Osteocyte (in vitro differentiated cells): Measurements from ENCODE around the gene RAP1GAP2. TPM values are rescaled to one million over a fixed set of nuclear protein-coding genes. Genes with fewer than 3 reads are reported as not detected.

Source experiments
- DNase-seq: peaks from one replicate; pipeline ENCODE4 v3.0.0; 2021; ENCODE audit warnings: mixed read lengths; ENCODE audit not compliant: unreplicated experiment; ENCODE audit errors: extremely low spot score
- H3K27ac Mint-ChIP-seq: one replicate; pipeline ENCODE4 v1.8.0; 2021; ENCODE audit warnings: mild to moderate bottlenecking, mixed read lengths; ENCODE audit not compliant: unreplicated experiment
- H3K27me3 Mint-ChIP-seq: one replicate; pipeline ENCODE4 v1.8.0; 2021; ENCODE audit warnings: mixed read lengths; ENCODE audit not compliant: unreplicated experiment
- H3K36me3 Mint-ChIP-seq: one replicate; pipeline ENCODE4 v1.8.0; 2021; ENCODE audit warnings: mixed read lengths; ENCODE audit not compliant: unreplicated experiment
- H3K4me1 Mint-ChIP-seq: one replicate; pipeline ENCODE4 v1.8.0; 2021; ENCODE audit warnings: mixed read lengths; ENCODE audit not compliant: unreplicated experiment
- H3K4me3 Mint-ChIP-seq: one replicate; pipeline ENCODE4 v1.8.0; 2021; ENCODE audit warnings: mild to moderate bottlenecking, moderate library complexity, mixed read lengths; ENCODE audit not compliant: unreplicated experiment
- H3K9me3 Mint-ChIP-seq: one replicate; pipeline ENCODE4 v1.8.0; 2021; ENCODE audit warnings: mixed read lengths; ENCODE audit not compliant: unreplicated experiment
- CTCF ChIP-seq: fragments of 200-600 bp; sonication (generic); IDR thresholded peaks from 2 replicates; pipeline ENCODE4 v1.5.0; 2021; ENCODE audit warnings: antibody characterized with exemption, mild to moderate bottlenecking, moderate library complexity
- total RNA-seq: library from RNA; stranded (reverse); gene quantifications from 2 replicates; pipeline ENCODE4 v1.2.1, GENCODE V29; 2021

RAP1GAP2 gene
- total RNA-seq, 1 donor from 2014 or later = 6.3 TPM

- H3K4me1 Mint-ChIP-seq = no peaks in the 10 kb centered on the region
- DNase-seq = peak; percentile 95
- no peaks in the 10 kb centered on the region for H3K36me3 Mint-ChIP-seq
- no peak overlapping the region for H3K27ac Mint-ChIP-seq
- TF ChIP-seq CTCF = peak; percentile 82
- H3K27me3 Mint-ChIP-seq = peaks cover 8% of the 10 kb centered on the region
- no peaks in the 10 kb centered on the region for H3K9me3 Mint-ChIP-seq
- no peak overlapping the region for H3K4me3 Mint-ChIP-seq
These were observed 9.9 kb upstream of the RAP1GAP2 start for GRCh38 chr17:2786176-2786881.

GRCh38 chr17:2789700-2790099, 6.5 kb upstream of the RAP1GAP2 start:
- no peaks in the 10 kb centered on the region for H3K36me3 Mint-ChIP-seq
- H3K4me1 Mint-ChIP-seq = no peaks in the 10 kb centered on the region
- DNase-seq = no peak
- no peaks in the 10 kb centered on the region for H3K9me3 Mint-ChIP-seq
- no peak overlapping the region for H3K4me3 Mint-ChIP-seq
- H3K27me3 Mint-ChIP-seq = peaks cover 6% of the 10 kb centered on the region
- TF ChIP-seq CTCF = no peak
- H3K27ac Mint-ChIP-seq = no peak overlapping the region

GRCh38 chr17:2792366-2793169, 3.7 kb upstream of the RAP1GAP2 start:
- no peak for DNase-seq
- no peaks in the 10 kb centered on the region for H3K9me3 Mint-ChIP-seq
- H3K4me3 Mint-ChIP-seq = no peak overlapping the region
- no peaks in the 10 kb centered on the region for H3K36me3 Mint-ChIP-seq
- no peak overlapping the region for H3K27ac Mint-ChIP-seq
- TF ChIP-seq CTCF = no peak
- H3K4me1 Mint-ChIP-seq = no peaks in the 10 kb centered on the region
- H3K27me3 Mint-ChIP-seq = peaks cover 7% of the 10 kb centered on the region

GRCh38 chr17:2794111-2794803, 2.0 kb upstream of the RAP1GAP2 start:
- Mint-ChIP-seq H3K4me3 (no peak overlapping the region), H3K4me1 (no peaks in the 10 kb centered on the region), H3K27ac (no peak overlapping the region), H3K9me3 (no peaks in the 10 kb centered on the region), H3K36me3 (no peaks in the 10 kb centered on the region), H3K27me3 (peaks cover 18% of the 10 kb centered on the region)
- no peak for TF ChIP-seq CTCF
- no peak for DNase-seq
